Breast epithelium (tissue), 3 donors: ENCODE results near the gene ABCC11.

ENCODE experiments used
- POLR2A ChIP-seq: fragments of 450-650 bp; IDR thresholded peaks from one replicate; pipeline ENCODE4 v1.6.1; 2016; ENCODE audit warnings: antibody characterized with exemption, mild to moderate bottlenecking, moderate library complexity
- TF ChIP-seq, protein P1 (sequence below), 3 donors: fragments of 450-650 bp; IDR thresholded peaks; one replicate each; pipeline ENCODE4 v1.5.1; 2016 to 2017; ENCODE audit warnings: antibody characterized with exemption in 3 of 3, mild to moderate bottlenecking in 3 of 3, moderate library complexity in 3 of 3

DNA sequence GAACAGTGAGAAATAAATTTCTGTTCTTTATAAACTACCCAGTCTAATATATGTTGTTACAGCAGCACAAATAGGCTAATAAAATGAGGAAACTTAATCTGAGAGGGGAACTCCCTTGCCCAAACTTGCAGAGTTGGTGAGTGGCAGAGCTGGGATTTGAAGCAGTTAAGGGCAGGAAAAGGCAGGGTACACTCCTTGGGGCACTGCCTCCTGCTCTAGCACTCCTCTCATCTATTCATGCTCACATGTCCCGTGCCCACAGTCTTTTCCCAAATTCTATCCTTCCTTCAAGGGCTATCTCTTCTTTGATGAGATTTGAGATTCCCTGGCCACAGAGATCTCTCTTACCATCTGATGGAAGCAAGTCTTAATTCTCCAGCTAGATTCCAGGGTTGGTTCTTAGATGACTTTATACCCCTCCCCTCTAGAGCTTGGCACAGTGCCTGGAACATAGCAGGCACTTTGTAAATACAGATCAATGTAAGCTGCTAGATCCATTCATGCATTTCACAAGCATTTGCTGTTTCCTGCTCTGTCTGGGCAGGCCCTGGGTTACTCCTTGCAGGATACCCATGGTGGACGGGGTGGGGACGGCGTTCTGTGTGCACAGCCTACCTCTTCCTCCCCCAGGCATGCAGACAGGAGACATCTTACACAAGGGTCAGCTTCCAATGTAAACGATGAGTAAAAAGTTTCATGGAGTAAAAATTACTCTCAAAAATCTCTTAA lies 52.3 kb downstream of the ABCC11 start:
- TF ChIP-seq, protein P1, sequence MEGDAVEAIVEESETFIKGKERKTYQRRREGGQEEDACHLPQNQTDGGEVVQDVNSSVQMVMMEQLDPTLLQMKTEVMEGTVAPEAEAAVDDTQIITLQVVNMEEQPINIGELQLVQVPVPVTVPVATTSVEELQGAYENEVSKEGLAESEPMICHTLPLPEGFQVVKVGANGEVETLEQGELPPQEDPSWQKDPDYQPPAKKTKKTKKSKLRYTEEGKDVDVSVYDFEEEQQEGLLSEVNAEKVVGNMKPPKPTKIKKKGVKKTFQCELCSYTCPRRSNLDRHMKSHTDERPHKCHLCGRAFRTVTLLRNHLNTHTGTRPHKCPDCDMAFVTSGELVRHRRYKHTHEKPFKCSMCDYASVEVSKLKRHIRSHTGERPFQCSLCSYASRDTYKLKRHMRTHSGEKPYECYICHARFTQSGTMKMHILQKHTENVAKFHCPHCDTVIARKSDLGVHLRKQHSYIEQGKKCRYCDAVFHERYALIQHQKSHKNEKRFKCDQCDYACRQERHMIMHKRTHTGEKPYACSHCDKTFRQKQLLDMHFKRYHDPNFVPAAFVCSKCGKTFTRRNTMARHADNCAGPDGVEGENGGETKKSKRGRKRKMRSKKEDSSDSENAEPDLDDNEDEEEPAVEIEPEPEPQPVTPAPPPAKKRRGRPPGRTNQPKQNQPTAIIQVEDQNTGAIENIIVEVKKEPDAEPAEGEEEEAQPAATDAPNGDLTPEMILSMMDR (IDR thresholded peaks at IDR 0.05), result no peak
- TF ChIP-seq POLR2A, result no peak
